Stimulated activated CD4-positive, alpha-beta T cell treated with anti-CD3 and anti-CD28 coated beads, Interleukin-4, amount 100 ng/mL, for 48 hours (primary cell): ENCODE measurements around the gene IGLL5.

Source experiments
- DNase-seq, 2 donors: peaks; one replicate each; pipeline ENCODE4 v3.0.0-alpha.2; 2020; ENCODE audit warnings: low read depth in 2 of 2

The IGLL5 gene

DNA sequence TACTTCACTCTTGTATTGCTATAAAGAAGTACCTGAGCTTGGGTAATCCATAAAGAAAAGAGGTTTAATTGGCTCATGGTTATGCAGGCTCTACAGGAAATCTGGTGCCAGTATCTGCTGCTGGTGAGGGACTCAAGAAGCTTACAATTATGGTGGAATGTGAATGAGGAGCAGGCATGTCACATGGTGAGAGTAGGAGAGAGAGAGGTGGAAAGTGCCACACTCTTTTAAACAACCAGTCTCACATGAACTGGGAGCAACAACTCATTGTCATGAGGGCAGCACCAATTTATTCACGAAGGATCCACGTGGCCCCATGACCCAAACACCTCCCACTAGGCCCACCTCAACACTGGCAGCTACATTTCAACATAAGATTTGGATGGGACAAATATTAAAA lies 24.6 kb upstream of the IGLL5 start:
- no peak for DNase-seq

DNA sequence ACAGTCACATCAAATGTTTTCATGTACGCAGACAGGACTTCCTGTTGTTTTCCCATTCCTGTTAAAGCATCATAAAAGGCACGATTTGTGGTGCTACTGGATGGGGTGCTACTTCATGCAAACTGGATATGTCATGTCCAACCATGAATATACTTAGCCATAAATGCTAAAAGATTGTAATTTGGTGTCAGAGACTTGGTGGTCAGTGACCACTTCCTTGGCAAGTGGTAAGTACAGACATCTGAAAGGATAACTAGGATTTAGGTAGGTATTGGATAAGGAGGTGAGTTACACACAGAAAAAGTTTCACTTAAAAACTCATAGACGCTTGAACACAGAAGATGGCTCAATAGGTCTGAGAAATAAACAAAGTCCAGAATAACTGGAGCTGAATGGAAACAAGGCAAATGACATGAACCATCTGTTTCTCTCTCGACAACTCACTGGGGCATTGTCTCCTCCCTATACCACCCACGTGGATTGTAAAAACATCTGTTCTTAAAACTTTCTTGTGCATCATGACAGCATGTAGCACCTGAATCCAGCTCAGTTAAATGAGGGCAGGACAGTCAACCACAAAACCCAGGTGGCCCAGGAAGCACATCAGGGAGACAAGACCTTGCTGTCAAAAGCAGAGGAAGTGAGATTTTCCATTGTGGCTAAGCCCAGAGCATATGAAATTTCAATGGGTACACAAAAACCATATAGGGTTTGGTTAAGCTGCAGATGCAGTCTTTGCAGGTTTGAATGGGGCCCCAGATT lies 22.1 kb upstream of the IGLL5 start:
- peak in 1 of 2 donors; percentile 33 for DNase-seq

- no peak for DNase-seq
Observed at GRCh38 chr22:22866381-22867111, 21.1 kb upstream of the IGLL5 start.

- no peak for DNase-seq
Observed at GRCh38 chr22:22867996-22868715, 19.5 kb upstream of the IGLL5 start.

- DNase-seq: no peak
Observed at GRCh38 chr22:22870577-22871404, 16.8 kb upstream of the IGLL5 start.

- DNase-seq: no peak
Observed at GRCh38 chr22:22871536-22872278, 15.9 kb upstream of the IGLL5 start.

- DNase-seq: no peak
Observed at GRCh38 chr22:22872722-22873708, 14.6 kb upstream of the IGLL5 start.

- peak; percentile 67 to 72 for DNase-seq
Observed at GRCh38 chr22:22877523-22878210, 9.9 kb upstream of the IGLL5 start.

- no peak for DNase-seq
Observed at GRCh38 chr22:22878211-22878570, 9.4 kb upstream of the IGLL5 start.

- DNase-seq: no peak
Observed at GRCh38 chr22:22878801-22879674, 8.6 kb upstream of the IGLL5 start.

DNA sequence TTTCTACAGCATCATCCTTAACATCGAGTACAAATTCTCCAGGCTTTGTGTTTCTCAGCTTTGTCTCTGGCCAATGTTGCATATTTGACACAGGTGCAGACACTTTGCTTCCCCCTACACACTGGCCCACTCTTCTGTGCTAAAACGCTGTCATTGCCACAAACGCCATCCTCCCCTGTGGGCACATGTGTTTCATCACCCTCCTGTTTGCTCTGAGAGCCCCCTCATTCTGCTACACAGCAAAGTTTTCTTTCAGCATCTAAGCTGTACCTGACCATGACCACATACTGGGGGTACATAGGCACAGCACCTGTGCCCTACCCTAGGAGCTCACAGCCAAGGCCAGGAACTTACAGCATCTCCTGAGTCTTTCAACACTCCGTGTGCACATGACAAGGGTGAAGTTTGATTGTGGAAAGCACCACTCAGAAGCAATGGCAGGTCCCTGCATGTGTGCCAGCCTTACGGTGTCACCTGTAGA lies 7.9 kb upstream of the IGLL5 start:
- no peak for DNase-seq

- DNase-seq: no peak
Observed at GRCh38 chr22:22880645-22881044, 7.0 kb upstream of the IGLL5 start.

- no peak for DNase-seq
Observed at GRCh38 chr22:22881116-22882000, 6.3 kb upstream of the IGLL5 start.

- DNase-seq: no peak
Observed at GRCh38 chr22:22882033-22882717, 5.4 kb upstream of the IGLL5 start.

DNA sequence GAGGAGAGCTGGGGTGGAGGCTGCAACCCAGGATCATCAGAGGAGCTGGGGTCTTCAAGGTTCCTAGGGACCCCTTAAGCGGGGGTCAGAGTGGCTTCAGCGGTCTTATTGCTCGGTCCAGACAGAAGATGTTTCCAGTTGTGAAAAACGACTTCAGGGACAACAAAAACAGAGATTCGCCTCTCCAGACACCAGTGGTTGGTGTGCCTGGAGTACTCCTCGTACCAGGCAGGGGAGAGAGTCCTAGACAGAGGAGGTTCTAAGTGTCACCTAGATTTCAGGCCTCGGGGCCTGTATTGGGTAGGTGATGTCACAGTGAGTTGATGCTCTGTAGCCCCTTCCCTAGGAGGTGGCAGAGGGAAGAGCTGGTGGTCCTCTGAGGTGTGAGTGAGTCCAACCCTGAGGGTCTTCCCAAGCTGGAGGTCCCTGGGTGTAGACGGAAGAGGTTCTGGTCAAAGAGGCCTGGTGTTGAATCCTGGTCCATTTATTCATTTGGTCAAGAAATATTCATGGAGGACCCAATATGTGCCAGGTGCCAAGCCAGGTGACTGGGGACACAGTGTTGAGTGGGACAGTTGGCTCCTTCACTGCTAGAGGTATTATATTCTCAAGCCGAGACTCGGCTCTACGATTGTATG lies 4.4 kb upstream of the IGLL5 start:
- DNase-seq: no peak
